ENCODE results near the gene HMGCLL1. TPM values are rescaled to one million over a fixed set of nuclear protein-coding genes. Genes with fewer than 3 reads are reported as not detected.

HMGCLL1 gene
- total RNA-seq (under 1 TPM; 0.84 to 0.93 TPM), polyA plus RNA-seq (under 1 TPM; 0.24 to 0.49 TPM)

DNA sequence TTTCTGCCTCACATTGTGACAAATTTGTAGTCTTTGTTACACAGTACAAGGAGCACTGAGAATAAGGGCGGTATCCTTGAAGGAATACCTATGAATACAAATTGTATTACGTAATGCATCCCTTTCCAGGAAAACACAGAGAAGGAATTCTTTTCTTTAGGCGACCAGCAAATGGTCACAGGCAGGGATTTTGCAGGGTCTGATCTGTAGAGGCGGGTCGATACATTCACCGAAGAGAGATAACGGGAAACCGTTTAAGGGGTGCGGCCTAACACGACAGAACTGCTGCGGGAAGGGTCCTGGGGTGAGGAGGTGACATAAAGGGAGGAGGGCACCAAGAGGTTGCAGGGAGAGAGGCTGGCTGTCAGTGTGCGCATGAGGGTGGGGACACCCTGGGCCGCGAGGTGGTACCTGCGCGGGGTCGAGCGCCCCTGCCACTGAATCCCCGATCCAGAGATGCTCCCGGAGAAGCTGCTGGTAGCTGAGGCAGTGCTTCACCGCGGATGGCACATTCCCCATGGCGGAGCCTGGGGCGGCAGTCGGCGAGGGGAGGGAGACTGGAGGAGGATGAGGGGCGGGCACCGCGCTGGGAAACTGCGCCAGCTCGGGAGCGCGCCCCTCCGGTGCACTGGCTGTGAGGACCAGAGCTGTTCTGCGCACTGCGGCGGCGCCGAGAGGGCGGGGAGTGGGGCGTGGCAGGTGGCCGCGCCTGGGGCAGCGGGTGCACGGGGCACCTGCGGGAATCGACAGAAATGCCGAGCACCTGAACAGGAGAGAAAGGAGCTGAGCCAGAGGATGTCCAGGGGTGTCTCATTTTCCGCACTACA lies at the start of gene HMGCLL1:
TSS of gene HMGCLL1 (minus strand) at position 656 of the 827 bp plus-strand sequence. CDS start at position 519, 137 bp downstream.
- DNase-seq (ENCODE audit: low spot score), result no peak
- 6% methylated on average over 49 of the region's 49 CpGs for WGBS
- Histone ChIP-seq H3K9ac (ENCODE audit: low read depth in 1 of 2, low read length in 2 of 2) (no peak within 1 kb of the TSS), H3K27me3 (ENCODE audit: control insufficient read depth in 4 of 4, insufficient read depth in 4 of 4, low read length in 3 of 4) (peaks cover 0 to 8% (median 0%) of the 10 kb centered on the region in 4 donors), H3K36me3 (ENCODE audit: control insufficient read depth in 4 of 4, insufficient read depth in 3 of 4, low read depth in 1 of 4, low read length in 3 of 4) (no peaks in the 10 kb centered on the region), H3K4me1 (ENCODE audit: control insufficient read depth in 4 of 4, insufficient read depth in 4 of 4, low read length in 3 of 4) (no peaks in the 10 kb centered on the region), H3K4me3 (ENCODE audit: low read depth in 1 of 3, low read length in 3 of 3) (peak within 1 kb of the TSS in 2 of 3 donors; percentile 26 to 35), H3K27ac (ENCODE audit: low read depth in 1 of 2, low read length in 2 of 2) (no peak within 1 kb of the TSS), H3K9me3 (ENCODE audit: control insufficient read depth in 4 of 4, low read length in 3 of 4) (no peaks in the 10 kb centered on the region)
- no peak for TF ChIP-seq EGR1 (IDR thresholded peaks at IDR 0.05; ENCODE audit: low read depth in 2 of 2)
- TF ChIP-seq FOXA2 (IDR thresholded peaks at IDR 0.05), result no peak
- TF ChIP-seq RAD21 (IDR thresholded peaks at IDR 0.05), result no peak
- TF ChIP-seq FOXA1 (IDR thresholded peaks at IDR 0.05), result no peak
- no peak for TF ChIP-seq SP1 (IDR thresholded peaks at IDR 0.05)
- no peak for TF ChIP-seq JUND (IDR thresholded peaks at IDR 0.05)
- TF ChIP-seq, protein P1, sequence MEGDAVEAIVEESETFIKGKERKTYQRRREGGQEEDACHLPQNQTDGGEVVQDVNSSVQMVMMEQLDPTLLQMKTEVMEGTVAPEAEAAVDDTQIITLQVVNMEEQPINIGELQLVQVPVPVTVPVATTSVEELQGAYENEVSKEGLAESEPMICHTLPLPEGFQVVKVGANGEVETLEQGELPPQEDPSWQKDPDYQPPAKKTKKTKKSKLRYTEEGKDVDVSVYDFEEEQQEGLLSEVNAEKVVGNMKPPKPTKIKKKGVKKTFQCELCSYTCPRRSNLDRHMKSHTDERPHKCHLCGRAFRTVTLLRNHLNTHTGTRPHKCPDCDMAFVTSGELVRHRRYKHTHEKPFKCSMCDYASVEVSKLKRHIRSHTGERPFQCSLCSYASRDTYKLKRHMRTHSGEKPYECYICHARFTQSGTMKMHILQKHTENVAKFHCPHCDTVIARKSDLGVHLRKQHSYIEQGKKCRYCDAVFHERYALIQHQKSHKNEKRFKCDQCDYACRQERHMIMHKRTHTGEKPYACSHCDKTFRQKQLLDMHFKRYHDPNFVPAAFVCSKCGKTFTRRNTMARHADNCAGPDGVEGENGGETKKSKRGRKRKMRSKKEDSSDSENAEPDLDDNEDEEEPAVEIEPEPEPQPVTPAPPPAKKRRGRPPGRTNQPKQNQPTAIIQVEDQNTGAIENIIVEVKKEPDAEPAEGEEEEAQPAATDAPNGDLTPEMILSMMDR (IDR thresholded peaks at IDR 0.05; ENCODE audit: low read depth, low read length, missing input control), result no peak
- no peak for TF ChIP-seq TAF1 (conservative IDR thresholded peaks at IDR 0.05)
- no peak for TF ChIP-seq RXRA (IDR thresholded peaks at IDR 0.05)

DNA sequence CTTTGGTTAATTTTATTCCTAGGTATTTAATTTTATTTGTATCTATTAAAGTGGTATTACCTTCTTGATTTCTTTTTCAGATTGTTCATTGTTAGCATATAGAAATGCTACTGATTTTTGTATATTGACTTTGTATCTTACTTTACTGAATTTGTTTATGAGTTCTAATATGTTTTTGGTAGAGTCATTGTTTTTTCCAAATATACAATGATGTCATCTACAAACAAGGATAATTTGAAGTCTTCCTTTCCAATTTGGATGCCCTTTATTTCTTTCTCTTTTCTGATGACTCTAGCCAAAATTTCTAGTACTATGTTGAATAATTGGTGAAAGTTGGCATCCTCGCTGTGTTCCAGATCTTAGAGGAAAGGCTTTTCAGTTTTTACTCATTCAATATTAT lies 43.0 kb upstream of the HMGCLL1 start:
- Histone ChIP-seq H3K27me3 (ENCODE audit: control insufficient read depth in 4 of 4, insufficient read depth in 4 of 4, low read length in 3 of 4) (no peaks in the 10 kb centered on the region), H3K9me3 (ENCODE audit: control insufficient read depth in 4 of 4, low read length in 3 of 4) (no peaks in the 10 kb centered on the region), H3K36me3 (ENCODE audit: control insufficient read depth in 4 of 4, insufficient read depth in 3 of 4, low read depth in 1 of 4, low read length in 3 of 4) (no peaks in the 10 kb centered on the region), H3K4me3 (ENCODE audit: low read depth in 1 of 3, low read length in 3 of 3) (no peak overlapping the region), H3K9ac (ENCODE audit: low read depth in 1 of 2, low read length in 2 of 2) (no peak overlapping the region), H3K4me1 (ENCODE audit: control insufficient read depth in 4 of 4, insufficient read depth in 4 of 4, low read length in 3 of 4) (no peaks in the 10 kb centered on the region), H3K27ac (ENCODE audit: low read depth in 1 of 2, low read length in 2 of 2) (no peak overlapping the region)
- WGBS, result 80% methylated on average over 1 of the region's 1 CpG
- TF ChIP-seq FOXA1 (IDR thresholded peaks at IDR 0.05), result no peak
- no peak for TF ChIP-seq HNF4A (conservative IDR thresholded peaks at IDR 0.05)
- TF ChIP-seq TAF1 (conservative IDR thresholded peaks at IDR 0.05), result no peak
- TF ChIP-seq, protein P2, sequence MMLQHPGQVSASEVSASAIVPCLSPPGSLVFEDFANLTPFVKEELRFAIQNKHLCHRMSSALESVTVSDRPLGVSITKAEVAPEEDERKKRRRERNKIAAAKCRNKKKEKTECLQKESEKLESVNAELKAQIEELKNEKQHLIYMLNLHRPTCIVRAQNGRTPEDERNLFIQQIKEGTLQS (IDR thresholded peaks at IDR 0.05), result no peak
- TF ChIP-seq, protein P3, sequence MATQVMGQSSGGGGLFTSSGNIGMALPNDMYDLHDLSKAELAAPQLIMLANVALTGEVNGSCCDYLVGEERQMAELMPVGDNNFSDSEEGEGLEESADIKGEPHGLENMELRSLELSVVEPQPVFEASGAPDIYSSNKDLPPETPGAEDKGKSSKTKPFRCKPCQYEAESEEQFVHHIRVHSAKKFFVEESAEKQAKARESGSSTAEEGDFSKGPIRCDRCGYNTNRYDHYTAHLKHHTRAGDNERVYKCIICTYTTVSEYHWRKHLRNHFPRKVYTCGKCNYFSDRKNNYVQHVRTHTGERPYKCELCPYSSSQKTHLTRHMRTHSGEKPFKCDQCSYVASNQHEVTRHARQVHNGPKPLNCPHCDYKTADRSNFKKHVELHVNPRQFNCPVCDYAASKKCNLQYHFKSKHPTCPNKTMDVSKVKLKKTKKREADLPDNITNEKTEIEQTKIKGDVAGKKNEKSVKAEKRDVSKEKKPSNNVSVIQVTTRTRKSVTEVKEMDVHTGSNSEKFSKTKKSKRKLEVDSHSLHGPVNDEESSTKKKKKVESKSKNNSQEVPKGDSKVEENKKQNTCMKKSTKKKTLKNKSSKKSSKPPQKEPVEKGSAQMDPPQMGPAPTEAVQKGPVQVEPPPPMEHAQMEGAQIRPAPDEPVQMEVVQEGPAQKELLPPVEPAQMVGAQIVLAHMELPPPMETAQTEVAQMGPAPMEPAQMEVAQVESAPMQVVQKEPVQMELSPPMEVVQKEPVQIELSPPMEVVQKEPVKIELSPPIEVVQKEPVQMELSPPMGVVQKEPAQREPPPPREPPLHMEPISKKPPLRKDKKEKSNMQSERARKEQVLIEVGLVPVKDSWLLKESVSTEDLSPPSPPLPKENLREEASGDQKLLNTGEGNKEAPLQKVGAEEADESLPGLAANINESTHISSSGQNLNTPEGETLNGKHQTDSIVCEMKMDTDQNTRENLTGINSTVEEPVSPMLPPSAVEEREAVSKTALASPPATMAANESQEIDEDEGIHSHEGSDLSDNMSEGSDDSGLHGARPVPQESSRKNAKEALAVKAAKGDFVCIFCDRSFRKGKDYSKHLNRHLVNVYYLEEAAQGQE (IDR thresholded peaks at IDR 0.05), result no peak
- no peak for TF ChIP-seq RAD21 (IDR thresholded peaks at IDR 0.05)
- TF ChIP-seq, protein P1 (IDR thresholded peaks at IDR 0.05; ENCODE audit: low read depth, low read length, missing input control), result no peak
- TF ChIP-seq, protein P4, sequence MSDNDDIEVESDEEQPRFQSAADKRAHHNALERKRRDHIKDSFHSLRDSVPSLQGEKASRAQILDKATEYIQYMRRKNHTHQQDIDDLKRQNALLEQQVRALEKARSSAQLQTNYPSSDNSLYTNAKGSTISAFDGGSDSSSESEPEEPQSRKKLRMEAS (IDR thresholded peaks at IDR 0.05), result no peak
- TF ChIP-seq SP1 (IDR thresholded peaks at IDR 0.05), result no peak
- no peak for TF ChIP-seq RXRA (IDR thresholded peaks at IDR 0.05)
- no peak for TF ChIP-seq EGR1 (IDR thresholded peaks at IDR 0.05; ENCODE audit: low read depth in 2 of 2)
- no peak for TF ChIP-seq HNF4G (IDR thresholded peaks at IDR 0.05)
- TF ChIP-seq JUND (IDR thresholded peaks at IDR 0.05), result no peak
- TF ChIP-seq GABPA (IDR thresholded peaks at IDR 0.05 in 1 of 2, conservative IDR thresholded peaks at IDR 0.05 in 1 of 2), result no peak
- TF ChIP-seq YY1 (IDR thresholded peaks at IDR 0.05), result no peak
- TF ChIP-seq, protein P5, sequence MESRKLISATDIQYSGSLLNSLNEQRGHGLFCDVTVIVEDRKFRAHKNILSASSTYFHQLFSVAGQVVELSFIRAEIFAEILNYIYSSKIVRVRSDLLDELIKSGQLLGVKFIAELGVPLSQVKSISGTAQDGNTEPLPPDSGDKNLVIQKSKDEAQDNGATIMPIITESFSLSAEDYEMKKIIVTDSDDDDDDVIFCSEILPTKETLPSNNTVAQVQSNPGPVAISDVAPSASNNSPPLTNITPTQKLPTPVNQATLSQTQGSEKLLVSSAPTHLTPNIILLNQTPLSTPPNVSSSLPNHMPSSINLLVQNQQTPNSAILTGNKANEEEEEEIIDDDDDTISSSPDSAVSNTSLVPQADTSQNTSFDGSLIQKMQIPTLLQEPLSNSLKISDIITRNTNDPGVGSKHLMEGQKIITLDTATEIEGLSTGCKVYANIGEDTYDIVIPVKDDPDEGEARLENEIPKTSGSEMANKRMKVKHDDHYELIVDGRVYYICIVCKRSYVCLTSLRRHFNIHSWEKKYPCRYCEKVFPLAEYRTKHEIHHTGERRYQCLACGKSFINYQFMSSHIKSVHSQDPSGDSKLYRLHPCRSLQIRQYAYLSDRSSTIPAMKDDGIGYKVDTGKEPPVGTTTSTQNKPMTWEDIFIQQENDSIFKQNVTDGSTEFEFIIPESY (IDR thresholded peaks at IDR 0.05), result no peak
- TF ChIP-seq FOXA2 (IDR thresholded peaks at IDR 0.05), result no peak
- no peak for TF ChIP-seq NR2F2 (IDR thresholded peaks at IDR 0.05)
- no peak for DNase-seq (ENCODE audit: low spot score)
